LoVo (cell line): Measurements from ENCODE around the gene CAMSAP2.

Source experiments
- DNase-seq: peaks from one replicate; pipeline ENCODE4 v3.0.0-alpha.2; 2016; ENCODE audit warnings: low spot score

CAMSAP2 gene

DNA sequence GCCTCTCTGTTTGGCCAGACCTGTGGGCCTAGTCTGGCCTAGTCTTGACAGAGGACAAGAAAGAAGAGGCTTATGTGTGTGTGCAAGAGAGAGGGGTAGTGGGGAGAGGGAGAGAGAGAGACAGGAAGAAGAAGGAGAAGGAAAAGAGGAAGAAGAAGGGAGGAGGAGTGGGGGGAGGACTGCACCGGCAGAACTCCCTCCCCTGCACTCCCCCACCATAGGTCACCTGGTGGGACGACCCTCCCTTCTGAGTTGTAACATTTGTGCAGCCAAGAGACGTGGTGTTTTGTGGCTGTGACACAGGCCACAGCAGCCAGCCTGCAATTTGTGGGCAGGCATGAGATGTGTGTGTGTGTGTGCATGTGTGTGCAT, 160.3 kb downstream of the CAMSAP2 start:
- DNase-seq, result no peak

DNA sequence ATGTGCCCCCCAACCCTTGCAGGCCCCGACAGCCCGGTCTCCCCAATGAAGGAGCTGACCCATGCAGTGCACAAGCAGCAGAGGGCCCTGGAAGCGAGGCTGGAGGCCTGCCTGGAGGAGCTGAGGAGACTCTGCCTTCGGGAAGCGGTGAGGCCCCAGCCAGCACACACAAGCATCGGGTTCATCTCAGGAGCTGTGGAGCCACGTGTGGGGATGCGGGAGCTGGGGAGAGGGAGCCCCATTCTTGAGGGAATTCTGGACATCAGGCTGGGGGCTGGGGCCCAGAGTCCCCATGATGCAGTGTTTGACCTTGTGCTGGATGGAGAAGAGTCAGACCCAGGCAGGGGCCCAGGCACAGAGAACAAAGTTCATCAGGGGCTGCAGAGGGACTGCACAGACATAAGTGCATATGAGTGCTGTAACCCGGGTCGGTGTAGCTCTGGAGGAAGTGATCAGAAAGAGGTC, 160.8 kb downstream of the CAMSAP2 start:
- no peak for DNase-seq

- no peak for DNase-seq
Observed at GRCh38 chr1:200899954-200900867, 161.5 kb downstream of the CAMSAP2 start.

DNA sequence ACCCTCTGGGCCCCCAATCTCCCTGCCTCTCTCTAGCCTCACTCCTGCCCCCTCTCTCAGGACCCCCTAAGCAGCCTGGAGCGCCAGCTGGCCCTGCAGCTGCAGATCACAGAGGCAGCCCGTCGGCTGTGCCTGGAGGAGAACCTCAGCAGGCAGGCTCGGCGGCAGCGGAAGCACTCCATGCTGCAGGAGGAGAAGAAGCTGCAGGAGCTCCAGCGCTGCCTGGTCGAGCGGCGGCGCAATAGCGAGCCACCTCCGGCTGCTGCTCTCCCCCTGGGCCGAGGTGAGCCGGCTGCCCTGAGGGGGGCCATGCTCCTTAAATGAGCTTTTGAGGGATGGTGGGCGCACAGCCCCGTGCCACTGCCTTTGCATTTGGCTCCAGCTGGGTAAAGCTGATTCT, 162.2 kb downstream of the CAMSAP2 start:
- no peak for DNase-seq

DNA sequence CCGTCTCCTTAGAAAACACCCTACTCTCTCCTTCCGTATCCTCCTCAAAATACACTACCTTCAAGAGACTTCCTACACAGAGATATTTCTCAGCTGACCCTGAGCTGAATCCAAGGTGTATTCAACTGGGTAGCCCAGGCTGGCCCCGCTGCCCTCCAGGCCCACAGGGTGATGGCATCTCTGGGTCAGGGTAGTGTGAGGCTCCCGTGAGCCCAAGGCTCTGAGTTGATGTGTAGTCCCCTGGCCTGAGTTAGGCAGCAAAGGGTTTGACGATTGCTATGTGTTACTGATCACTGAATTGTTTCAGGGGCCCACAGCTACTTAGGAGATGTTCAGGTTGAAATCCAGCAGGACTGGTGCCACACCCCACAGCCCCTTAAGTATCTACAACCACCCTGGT, 162.7 kb downstream of the CAMSAP2 start:
- DNase-seq, result no peak

- DNase-seq, result no peak
Observed at GRCh38 chr1:200901796-200902444, 163.2 kb downstream of the CAMSAP2 start.

DNA sequence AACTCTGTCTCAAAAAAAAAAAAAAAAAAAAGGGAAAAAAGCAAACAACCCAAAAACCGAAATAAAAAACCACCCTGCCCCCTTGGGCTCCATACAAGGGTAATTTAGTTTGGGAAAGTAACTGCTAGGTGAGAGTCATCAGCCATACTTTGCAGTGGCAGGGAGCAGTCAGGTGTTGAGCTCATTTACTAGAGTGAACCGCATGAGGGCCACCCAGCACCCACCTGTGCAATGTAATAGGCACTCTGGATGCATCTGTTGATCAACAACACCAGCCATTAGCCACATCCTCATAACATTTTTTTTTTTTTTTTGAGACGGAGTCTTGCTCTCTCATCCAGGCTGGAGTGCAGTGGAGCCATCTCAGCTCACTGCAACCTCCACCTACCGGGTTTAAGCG, 165.1 kb downstream of the CAMSAP2 start:
- no peak for DNase-seq

GRCh38 chr1:200904772-200905171, 166.1 kb downstream of the CAMSAP2 start:
- DNase-seq, result no peak

DNA sequence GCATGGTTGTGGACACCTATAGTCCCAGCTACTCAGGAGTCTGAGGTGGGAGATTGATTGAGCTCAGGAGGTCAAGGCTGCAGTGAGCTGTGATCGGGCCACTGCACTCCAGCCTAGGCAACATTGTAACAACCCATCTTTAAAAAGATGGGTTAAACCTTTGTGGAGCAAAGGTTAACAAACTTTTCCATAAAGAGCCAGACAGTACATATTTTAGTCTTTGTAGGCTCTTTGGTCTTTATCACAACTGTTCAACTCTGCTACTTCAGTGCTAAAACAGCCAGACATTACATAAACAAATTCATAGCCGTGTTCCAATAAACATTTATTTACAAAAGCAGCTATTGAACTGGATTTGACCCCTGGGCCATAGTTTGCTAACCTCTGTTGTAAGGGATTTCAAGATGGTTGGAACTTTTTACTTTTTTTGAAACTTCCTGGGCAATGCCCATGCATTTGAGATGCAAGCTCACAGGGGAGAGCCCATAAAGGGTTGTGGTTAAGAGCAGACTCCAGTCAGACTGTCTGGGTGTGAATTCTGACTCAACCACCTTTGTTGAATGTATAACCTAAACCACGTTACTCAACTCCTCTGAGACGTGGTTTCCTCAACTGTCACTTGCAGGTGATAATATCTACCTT, 166.8 kb downstream of the CAMSAP2 start:
- DNase-seq, result no peak

GRCh38 chr1:200906491-200906890, 167.8 kb downstream of the CAMSAP2 start:
- no peak for DNase-seq

GRCh38 chr1:200907611-200908097, 169.0 kb downstream of the CAMSAP2 start:
- no peak for DNase-seq

GRCh38 chr1:200908191-200908868, 169.6 kb downstream of the CAMSAP2 start:
- no peak for DNase-seq

DNA sequence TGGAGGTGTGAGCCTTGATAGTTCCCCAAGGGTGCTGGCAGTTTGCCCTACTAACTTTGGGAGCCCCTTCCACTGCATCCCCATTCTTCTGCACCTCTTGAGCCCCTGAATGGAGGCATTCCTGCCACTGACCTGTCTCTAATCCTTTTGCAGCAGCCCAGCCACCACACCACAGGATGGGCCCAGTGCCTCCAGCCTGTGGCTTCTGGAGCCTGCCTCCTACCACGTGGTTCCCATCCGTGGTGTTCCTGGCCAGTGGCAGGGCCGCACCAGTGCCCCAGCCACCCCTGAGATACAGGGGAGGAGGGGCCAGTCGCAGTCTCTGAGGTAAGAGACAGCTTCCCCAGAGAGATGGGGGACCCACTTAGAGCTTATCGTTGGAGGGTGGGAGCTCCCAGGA, 170.4 kb downstream of the CAMSAP2 start:
- DNase-seq, result no peak

DNA sequence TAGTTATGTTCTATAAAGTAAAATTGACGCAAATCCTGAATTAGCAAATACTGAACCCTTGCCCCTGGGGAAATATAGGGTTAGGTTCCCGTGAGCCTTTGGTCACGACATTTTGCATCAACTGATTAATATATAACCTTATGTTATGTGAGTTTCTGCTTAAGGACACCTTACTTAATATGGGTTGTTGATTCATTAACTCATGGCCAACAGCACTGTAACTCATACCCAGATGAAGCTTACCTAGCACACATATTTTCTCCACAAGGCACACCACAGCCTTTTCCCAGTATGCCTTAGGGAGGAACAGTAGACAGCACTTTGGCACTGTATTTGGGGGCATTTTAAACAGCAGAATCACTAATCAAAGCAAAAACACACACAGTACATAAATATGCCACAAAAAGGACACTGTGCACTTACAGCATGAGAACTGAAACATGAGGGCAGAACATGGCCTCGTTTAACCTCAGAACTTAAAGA, 171.1 kb downstream of the CAMSAP2 start:
- DNase-seq, result no peak
